CD4-positive, alpha-beta T cell (primary cell): ENCODE data around the gene AKR1C2. TPM values are rescaled to one million over a fixed set of nuclear protein-coding genes. Genes with fewer than 3 reads are reported as not detected.
"Not testable (repeated sequence)": the region's sequence is repeated elsewhere in the genome, so short reads cannot be mapped to it uniquely, and the experiment has no call there.

Experiments used
- ATAC-seq: fragments of 200-7000 bp; cut with Tn5 transposase; one replicate; pipeline ENCODE4 v1.10.0; 2022; ENCODE audit warnings: mild to moderate bottlenecking; ENCODE audit not compliant: poor library complexity
- CTCF ChIA-PET: fragments of 350-600 bp; sonication (Branson Sonifier 250); formaldehyde crosslinking; loops from one replicate; lab custom pipeline; 2021; ENCODE audit warnings: antibody characterized with exemption, inconsistent platforms; lab: Charles Lee
- POLR2A ChIA-PET: fragments of 350-600 bp; sonication (Branson Sonifier 250); formaldehyde crosslinking; loops from one replicate; lab custom pipeline; 2021; ENCODE audit warnings: antibody characterized with exemption, inconsistent platforms; lab: Charles Lee
- DNase-seq, 14 experiments: peaks; one replicate each; pipeline ENCODE4 v3.0.0-alpha.2; 2013 to 2020; ENCODE audit warnings: mixed read lengths in 2 of 14
- H3K27ac ChIP-seq, 2 donors: one replicate each; pipeline versions ENCODE4 v1.5.1 to v1.7.0; 2013; ENCODE audit warnings: low read length in 2 of 2, low read depth in 1 of 2, mild to moderate bottlenecking in 1 of 2
- H3K27me3 ChIP-seq, 2 experiments: 1 replicate in 1 of 2; 2 replicates in 1 of 2; pipeline versions ENCODE4 v1.6.1 to v1.7.0; 2013; ENCODE audit warnings: low read length in 2 of 2, control low read depth in 1 of 2, mild to moderate bottlenecking in 1 of 2, moderate library complexity in 1 of 2; ENCODE audit not compliant: insufficient read depth in 2 of 2, control insufficient read depth in 1 of 2
- H3K36me3 ChIP-seq: one replicate; pipeline ENCODE4 v1.6.1; 2013; ENCODE audit warnings: low read length, control low read depth; ENCODE audit not compliant: insufficient read depth
- H3K4me1 ChIP-seq: one replicate; pipeline ENCODE4 v1.6.1; 2013; ENCODE audit warnings: low read length, control low read depth; ENCODE audit not compliant: insufficient read depth
- H3K4me3 ChIP-seq: one replicate; pipeline ENCODE4 v1.5.1; 2013; ENCODE audit warnings: mild to moderate bottlenecking, low read length, moderate library complexity
- H3K9me3 ChIP-seq, 2 experiments: 1 replicate in 1 of 2; 2 replicates in 1 of 2; pipeline versions ENCODE4 v1.6.1 to v1.7.0; 2013; ENCODE audit warnings: low read length in 2 of 2, mild to moderate bottlenecking in 2 of 2, control low read depth in 1 of 2, moderate library complexity in 1 of 2; ENCODE audit not compliant: control insufficient read depth in 1 of 2, insufficient read depth in 1 of 2
- H3K27ac Mint-ChIP-seq: one replicate; pipeline ENCODE4 v1.8.0; 2020; ENCODE audit warnings: mixed read lengths
- H3K27me3 Mint-ChIP-seq: one replicate; pipeline ENCODE4 v1.8.0; 2021; ENCODE audit warnings: mixed read lengths
- H3K36me3 Mint-ChIP-seq: one replicate; pipeline ENCODE4 v1.8.0; 2021; ENCODE audit warnings: low read depth, mixed read lengths
- H3K4me1 Mint-ChIP-seq: one replicate; pipeline ENCODE4 v1.8.0; 2021; ENCODE audit warnings: low read depth, mixed read lengths
- H3K4me3 Mint-ChIP-seq: one replicate; pipeline ENCODE4 v1.8.0; 2020; ENCODE audit warnings: mild to moderate bottlenecking, mixed read lengths
- H3K9me3 Mint-ChIP-seq: one replicate; pipeline ENCODE4 v1.8.0; 2020; ENCODE audit warnings: mixed read lengths
- CTCF ChIP-seq: fragments of 200-600 bp; IDR thresholded peaks from one replicate; pipeline ENCODE4 v1.8.0; 2022; ENCODE audit warnings: antibody characterized with exemption, mild to moderate bottlenecking
- intact Hi-C, 2 experiments: fragments of 100-400 bp; cut with DNase I in 1 of 2; cut with micrococcal nuclease in 1 of 2; formaldehyde crosslinking; loops; one replicate each; pipeline versions ENCODE4 v1.15.1 to v1.9.0; 2023 to 2025; cut with DNase I, micrococcal nuclease
- total RNA-seq, 174 experiments: library from RNA in 2 of 174; stranded (reverse) in 2 of 174; gene quantifications; one replicate each; pipeline ENCODE4 v1.2.3 and lab custom pipeline; 2021 to 2026

Gene AKR1C2
- total RNA-seq, 2 experiments from 2014 or later: 0.41 TPM; not detected in 1

- intact Hi-C loops: no loop called here
- Mint-ChIP-seq H3K27me3 (no peaks in the 10 kb centered on the region), H3K4me3 (no peak overlapping the region), H3K27ac (no peak overlapping the region), H3K36me3 (no peaks in the 10 kb centered on the region), H3K4me1 (no peaks in the 10 kb centered on the region), H3K9me3 (no peaks in the 10 kb centered on the region)
- Histone ChIP-seq H3K4me1 (no peaks in the 10 kb centered on the region), H3K27ac (no peak overlapping the region), H3K36me3 (no peaks in the 10 kb centered on the region), H3K9me3 (no peaks in the 10 kb centered on the region), H3K4me3 (no peak overlapping the region), H3K27me3 (no peaks in the 10 kb centered on the region)
- CTCF ChIA-PET: no interaction called here
- no peak for TF ChIP-seq CTCF
- POLR2A ChIA-PET: no interaction called here
- ATAC-seq (no peak), DNase-seq (no peak)
Observed at GRCh38 chr10:4944841-4945240, 58.8 kb downstream of the AKR1C2 start.

DNA sequence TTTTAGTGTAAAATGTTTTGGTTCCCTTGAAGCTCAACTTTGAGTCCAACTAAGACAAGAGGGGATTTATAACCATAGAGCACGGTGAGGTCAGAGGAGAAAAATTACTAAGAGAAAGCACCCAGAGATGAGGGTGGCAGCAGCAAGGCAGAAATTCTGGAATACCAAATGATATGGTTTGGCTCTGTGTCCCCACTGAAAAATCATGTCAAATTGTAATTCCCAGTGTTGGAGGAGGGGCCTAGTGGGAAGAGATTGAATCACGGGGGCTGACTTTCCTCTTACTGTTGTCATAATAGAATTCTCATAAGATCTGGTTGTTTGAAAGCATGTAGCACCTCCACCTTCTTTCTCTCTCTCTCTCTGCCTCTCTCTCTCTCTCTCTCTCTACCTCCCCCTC, 59.8 kb downstream of the AKR1C2 start:
- intact Hi-C loops: no loop called here
- no peak for TF ChIP-seq CTCF
- Mint-ChIP-seq H3K36me3 (no peaks in the 10 kb centered on the region), H3K27me3 (no peaks in the 10 kb centered on the region), H3K27ac (no peak overlapping the region), H3K4me3 (no peak overlapping the region), H3K9me3 (no peaks in the 10 kb centered on the region), H3K4me1 (no peaks in the 10 kb centered on the region)
- no peak overlapping the region for H3K27ac ChIP-seq
- H3K4me1 ChIP-seq: no peaks in the 10 kb centered on the region
- DNase-seq (no peak), ATAC-seq (no peak)
- ChIA-PET POLR2A (no interaction called here), CTCF (no interaction called here)
- H3K4me3 ChIP-seq: no peak overlapping the region
- no peaks in the 10 kb centered on the region for H3K9me3 ChIP-seq
- no peaks in the 10 kb centered on the region for H3K27me3 ChIP-seq
- no peaks in the 10 kb centered on the region for H3K36me3 ChIP-seq

DNA sequence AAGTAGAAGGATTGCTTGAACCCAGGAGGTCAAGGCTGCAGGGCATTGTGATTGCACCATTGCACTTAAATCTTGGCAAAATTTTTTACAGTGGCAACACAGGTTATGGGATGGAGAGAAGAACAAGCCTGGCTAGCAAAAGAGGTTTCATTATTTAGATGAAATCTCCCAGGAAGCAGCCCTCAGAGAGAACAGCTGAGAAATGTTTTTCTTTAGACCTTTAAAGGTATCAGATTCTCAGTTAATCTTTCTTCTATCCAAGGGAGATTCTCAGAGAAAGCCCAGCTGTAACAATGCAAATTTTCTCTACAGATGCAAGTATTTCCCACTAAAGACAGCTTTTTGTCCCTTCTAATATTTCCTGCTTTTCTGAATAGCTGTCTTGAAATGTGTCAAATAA, 60.2 kb downstream of the AKR1C2 start:
- DNase-seq, H3K4me1 ChIP-seq, H3K27ac Mint-ChIP-seq, POLR2A ChIA-PET, CTCF ChIA-PET, H3K36me3 ChIP-seq, H3K4me3 ChIP-seq, H3K27me3 ChIP-seq, H3K27ac ChIP-seq, ATAC-seq, H3K4me1 Mint-ChIP-seq, H3K9me3 Mint-ChIP-seq, H3K9me3 ChIP-seq, intact Hi-C loops, H3K36me3 Mint-ChIP-seq, H3K4me3 Mint-ChIP-seq, H3K27me3 Mint-ChIP-seq: not testable (repeated sequence)

DNA sequence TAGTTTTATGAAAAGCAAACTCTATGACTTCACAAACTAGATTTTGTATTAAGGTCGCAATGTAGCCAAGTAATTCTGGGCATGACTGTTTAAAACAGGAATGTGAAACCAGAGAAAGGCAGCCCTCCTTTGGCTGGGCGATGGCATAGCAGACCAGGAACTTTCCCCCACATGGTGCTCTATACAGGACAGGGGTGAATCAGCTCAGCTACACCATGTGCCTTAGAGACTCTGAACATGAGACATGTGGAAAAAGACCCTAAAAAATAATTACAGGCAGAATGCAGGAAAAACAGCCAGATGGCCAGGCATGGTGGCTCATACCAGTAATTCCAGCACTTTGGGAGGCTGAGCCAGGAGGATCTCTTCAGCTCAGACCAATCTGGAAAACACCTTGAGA, 60.7 kb downstream of the AKR1C2 start:
- H3K4me1 ChIP-seq, H3K27ac ChIP-seq, H3K27me3 ChIP-seq, intact Hi-C loops, H3K36me3 ChIP-seq, H3K27ac Mint-ChIP-seq, CTCF ChIA-PET, H3K27me3 Mint-ChIP-seq, H3K4me1 Mint-ChIP-seq, DNase-seq, ATAC-seq, H3K36me3 Mint-ChIP-seq, H3K9me3 ChIP-seq, POLR2A ChIA-PET, H3K9me3 Mint-ChIP-seq, H3K4me3 ChIP-seq, H3K4me3 Mint-ChIP-seq: not testable (repeated sequence)
